GM19240 (cell line): Measurements from ENCODE around the gene LSM4.

Experiments used
- DNase-seq: peaks from one replicate; pipeline ENCODE4 v3.0.0; 2011; ENCODE audit warnings: low spot score; ENCODE audit not compliant: insufficient read length

Gene LSM4

DNA sequence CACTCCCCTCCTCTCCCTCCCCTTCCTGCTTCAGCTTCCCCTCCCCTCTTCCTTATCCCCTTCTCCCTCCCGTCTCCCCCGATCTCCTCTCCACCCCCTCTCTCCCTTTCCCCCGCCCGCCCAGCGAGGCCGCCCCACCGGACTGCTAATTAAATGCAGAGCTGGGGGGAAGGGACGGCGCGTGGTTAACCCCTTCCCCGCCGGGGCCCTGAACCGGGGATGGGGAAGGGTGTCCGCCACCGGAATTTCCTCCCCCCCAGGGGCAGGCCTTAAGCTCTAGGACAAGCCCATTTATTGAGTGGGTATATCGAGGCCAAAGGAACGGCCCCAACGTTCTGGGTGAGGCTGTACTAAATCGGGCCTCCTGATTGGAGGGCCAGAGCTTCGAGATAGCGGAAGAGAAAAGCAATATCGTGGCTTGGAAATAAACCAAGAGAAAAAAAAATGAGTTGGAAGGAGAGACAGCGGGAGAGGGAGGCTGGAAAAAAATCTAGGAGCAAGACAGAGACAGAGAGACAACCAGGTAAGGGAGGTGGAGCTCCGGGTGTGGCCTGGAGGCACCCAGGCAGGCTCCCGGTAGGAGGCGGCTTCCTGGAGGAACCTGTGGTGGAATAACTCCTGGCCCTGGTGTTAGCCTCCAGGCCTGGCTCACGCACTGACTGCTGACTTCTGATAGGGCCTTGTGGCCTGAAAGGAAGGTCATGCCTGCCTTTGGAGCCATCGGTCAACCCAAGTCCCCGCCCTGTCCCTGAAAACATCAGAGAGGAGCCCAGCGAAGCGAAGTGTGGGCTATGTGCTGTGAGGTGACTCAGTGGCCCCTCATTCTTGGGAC lies 29.9 kb downstream of the LSM4 start:
- DNase-seq, result peak; percentile 41

DNA sequence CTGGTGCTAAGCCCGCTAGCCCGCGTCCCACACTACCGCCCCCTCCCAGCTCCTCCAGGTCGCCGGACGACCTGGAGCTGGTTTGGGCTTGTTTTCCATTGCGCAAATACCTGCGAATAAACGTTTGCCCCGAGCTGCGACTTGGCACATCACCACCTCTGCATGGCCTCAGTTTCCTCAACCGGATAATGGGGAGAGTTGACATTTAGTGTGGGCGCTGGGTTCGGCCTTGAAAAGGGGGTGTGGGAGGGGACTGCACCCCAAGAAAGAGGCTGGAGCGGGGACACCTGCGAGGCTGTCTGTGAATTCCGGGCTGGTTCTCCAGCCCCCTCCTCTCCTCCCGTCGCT lies 30.4 kb downstream of the LSM4 start:
- no peak for DNase-seq

DNA sequence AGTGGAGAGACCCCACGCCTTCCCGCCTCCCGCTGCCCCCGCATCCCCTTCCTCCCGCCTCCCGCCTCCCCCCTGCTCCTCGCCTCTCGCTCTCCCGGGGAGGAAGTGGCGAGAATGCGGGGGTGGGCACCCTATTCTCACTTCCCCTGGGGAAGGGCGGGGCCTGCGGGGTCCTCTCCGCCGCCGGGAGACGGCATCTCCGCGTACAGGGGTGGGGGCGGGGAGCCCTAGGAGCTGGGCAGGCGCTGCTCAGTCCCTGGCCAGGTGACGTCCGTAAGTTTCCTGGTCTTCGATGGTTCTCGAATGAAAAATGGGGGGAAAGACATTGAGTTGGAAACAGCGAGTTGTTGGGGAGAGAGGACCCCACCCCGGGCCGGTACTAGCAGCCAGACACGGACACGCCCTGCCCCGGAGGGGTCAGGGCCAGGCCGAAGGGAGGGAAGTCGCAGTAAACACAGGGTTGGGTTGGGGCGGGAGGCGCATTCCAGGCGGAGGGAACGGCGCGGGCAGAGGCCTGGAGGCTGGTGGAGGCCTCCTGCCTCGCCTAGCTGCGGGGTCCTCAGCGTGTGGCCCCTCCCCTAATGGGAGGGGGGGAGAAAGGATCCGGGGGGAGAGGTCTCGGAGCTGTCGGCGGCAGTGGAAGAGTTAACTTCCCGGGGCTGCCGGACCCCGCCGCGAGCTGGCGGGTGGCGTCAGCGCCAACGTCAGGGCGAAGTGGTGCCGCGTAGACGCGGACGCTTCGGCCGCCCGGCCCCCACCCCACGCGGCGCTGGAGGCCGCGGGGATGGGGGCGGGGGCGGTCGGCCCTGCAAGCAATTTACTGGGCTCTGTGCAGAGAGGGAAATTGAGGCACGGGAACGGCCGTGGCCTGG lies 31.1 kb downstream of the LSM4 start:
- DNase-seq, result peak; percentile 87

DNA sequence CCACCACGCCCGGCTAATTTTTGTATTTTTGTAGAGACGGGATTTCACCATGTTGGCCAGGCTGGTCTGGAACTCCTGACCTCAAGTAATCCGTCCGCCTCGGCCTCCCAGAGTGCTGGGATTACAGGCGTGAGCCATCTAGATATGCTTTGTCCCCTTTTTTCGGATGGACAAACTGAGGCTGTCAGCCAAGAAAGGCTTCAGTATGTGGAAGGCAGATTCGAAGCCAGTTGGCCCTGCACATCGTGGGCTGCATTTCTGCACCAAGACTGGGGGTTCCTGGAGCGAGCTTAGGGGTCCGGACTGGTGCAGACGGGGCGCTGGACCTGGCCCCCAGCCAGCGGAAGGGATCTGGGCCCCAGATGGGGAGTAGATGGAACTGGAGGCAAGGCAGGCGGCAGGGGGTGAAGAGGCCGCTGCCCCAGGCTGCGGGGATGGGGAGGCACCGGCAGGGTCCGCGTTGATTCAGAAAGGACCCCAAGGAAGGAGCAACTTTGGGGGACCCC lies 31.8 kb downstream of the LSM4 start:
- no peak for DNase-seq

DNA sequence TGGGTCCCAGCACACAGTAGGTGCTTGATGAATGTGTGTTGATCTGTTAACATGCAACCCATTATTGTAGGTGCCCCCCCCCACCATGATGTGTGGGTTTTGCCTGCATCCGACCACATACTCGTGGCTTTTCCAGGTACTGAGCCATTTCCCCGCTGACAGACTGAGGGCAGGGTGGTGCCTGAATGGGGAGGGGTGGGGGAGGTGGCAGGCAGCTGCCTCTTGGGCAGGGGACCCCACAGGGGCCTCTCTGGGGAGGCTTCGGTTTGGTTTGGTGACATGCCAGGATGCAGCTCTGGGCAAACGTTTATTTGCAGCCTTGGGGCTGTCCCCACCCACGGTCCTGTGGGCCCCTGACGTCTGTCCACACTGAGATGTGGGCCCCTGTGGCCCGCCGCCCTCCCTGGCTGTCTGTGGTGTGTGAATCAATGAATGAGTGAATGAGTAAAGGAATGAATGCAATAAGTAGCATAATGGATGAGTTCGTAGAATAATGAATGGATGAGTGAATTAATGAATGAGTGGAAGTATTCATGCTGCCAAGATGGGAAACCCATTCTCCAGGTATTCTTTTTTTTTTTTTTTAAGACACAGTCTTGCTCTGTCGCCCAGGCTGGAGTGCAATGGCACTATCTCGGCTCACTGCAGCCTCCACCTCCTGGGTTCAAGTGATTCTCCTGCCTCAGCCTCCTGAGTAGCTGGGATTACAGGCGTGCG lies 32.4 kb downstream of the LSM4 start:
- DNase-seq, result peak; percentile 51

DNA sequence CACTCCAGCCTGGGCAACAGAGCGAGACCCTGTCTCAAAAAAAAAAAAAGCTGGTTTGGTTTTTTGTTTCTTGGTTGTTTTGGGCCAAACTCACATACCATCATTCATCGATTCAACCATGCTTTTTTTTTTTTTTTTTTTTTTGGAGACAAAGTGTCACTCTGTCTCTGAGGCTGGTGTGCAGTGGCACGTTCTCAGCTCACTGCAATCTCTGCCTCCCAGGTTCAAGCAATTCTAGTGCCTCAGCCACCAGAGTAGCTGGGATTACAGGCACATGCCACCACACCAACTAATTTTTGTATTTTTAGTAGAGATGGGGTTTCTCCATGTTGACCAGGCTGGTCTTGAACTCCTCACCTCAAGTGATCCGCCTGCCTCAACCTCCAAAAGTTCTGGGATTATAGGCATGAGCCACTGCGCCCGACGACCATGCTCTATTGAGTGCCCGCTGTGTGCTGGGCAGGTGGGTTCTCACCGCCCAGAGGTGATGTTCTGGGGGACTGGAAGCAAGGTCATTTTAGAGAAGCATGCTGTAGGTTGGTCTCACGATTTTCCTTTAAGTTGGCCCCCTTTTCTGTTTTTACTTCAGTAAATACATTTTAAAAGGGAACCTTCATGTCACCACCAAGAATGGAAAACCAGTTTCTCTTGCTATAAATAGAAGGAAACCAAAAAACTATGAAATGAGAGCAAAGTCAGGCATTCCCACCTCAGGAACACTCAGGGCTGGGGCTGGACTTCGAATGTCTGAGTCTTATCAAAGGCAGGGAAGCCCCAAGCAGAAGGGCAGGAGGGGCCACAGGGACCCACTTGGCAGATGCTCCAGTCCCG lies 33.2 kb downstream of the LSM4 start:
- DNase-seq, result no peak

DNA sequence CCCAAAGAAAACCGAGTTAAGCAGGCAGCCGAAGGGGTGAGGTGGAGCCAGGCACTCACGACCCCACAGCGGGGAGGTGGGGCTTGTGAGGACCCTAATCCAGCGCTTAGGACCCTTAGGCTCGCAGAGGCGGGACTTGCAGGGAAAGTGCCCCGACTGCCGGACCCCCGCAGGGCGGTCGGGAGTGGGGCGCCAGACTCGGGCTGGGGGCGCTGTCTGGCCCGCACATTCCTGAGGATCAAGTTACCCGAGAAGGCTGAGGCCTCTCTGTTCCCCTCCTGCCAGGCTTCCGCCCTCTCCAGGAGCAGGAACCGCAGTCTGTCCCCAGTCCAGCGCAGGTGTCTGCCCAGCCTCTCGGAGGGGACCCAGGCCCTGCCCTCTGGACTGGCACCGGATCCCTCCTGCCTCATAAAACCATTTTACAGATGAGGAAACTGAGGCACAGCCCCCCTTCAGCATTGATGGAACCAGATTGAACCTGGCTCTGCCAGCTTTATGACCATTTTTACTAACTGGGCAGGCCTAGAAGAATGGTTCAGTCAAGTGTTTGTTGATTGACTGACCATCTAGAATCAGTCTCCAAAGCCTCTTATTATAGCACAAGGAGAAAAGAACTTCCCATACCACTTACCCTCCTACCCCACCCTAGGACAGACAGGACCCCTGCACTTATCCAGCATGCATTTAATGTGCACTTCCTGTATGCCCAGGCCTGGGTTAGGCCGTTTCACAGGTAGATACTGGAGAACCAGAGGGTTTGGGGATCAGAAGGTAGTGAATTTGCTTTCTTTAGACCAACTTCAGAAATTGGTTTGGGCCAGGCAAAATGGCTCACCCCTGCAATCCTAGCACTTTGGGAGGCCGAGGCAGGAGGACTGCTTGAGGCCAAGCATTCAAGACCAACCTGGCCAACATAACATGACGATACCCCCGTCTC lies 34.8 kb downstream of the LSM4 start:
- DNase-seq, result no peak

DNA sequence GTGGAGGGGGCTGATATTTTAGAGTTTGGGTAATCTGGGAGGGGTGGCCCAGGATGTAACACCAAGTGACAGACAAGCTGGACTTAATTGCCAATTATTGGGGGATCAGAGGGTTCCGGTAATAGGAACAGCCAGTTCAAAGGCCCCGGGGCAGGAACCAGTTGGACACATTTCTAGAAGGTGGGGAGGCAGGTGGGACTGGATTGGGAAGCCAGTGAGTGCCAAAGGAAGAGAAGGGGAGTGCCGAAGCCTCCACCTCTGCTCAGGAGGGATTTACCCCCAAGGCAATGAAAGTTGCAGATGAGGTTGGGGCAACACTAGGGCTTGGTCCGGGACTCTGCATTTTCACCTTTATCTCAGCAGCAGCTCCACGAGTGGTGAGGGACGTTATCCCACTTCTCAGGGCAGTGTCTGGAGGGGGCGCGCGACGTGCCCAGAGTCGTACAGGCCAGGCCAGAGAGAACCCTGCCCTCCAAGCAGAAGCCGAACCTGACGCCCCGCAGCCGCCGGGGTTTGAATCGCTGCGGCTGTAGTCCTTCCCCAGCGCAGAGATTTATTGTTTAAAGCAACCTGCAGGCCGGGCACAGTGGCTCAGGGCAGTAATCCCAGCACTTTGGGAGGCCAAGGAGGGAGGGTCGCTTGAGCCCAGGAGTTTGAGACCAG lies 35.8 kb downstream of the LSM4 start:
- DNase-seq, result no peak

DNA sequence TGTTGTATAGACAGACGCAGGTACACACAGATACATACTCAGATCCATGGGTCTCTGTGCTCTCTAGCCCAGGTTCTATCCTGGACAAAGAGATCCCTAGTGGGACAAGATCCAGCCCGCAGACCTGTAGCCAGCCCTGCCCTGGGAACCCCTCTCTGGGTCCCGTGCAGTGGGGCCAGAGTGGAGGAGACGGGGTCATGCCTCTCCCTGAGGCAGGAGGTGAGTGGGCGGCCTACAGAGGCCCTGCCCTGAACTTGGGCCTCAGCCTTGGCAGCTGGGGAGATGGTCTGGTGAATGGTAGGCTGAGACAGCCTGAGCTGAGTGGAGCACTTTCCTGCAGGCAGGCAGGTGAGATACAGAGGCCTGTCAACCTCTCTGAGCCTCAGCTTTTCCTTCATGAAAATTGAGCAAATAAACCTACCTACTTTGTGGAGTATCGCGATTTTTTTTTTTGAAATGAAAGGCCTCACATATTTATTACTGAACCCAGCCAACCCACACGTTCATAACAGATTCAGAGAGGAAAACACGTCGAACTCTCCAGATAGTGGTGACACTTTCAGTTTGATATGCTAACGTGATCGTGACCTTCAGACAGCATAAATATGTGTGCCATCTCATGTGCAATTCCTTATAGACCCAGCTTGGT lies 38.0 kb downstream of the LSM4 start:
- DNase-seq, result no peak

DNA sequence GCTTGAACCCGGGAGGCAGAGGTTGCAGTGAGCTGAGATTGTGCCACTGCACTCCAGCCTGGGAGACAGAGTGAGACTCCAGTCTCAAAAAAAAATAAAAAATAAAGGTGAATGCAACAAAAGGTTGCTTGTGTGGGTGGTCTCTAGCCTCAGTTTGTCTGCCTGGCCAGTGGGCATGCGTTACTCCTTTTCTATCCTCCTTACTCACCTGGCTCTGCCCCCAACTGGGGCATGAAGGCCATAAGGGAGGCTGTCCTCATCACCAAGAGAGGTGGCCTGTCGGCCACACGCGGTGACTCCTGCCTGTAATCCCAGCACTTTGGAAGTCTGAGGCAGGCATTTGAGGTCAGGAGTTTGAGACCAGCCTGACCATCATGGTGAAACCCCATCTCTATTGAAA lies 39.5 kb downstream of the LSM4 start:
- DNase-seq, result no peak

DNA sequence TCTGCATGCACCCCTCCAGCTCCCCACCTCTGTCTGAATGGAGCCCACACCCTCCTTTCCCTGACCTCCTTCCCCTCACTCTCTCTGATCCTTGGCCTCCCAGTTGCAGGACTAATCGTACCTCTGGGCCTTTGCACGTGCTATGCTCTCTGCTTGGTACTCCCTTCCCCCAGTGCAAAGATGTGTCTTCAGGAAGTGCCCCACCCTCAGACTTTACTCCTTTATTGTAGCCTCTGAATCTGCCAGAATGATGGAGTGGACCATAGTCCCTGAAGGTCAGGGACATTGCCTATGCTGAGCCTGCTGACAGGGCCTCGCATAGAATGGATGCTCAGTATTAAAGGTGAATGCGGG lies 40.1 kb downstream of the LSM4 start:
- no peak for DNase-seq

DNA sequence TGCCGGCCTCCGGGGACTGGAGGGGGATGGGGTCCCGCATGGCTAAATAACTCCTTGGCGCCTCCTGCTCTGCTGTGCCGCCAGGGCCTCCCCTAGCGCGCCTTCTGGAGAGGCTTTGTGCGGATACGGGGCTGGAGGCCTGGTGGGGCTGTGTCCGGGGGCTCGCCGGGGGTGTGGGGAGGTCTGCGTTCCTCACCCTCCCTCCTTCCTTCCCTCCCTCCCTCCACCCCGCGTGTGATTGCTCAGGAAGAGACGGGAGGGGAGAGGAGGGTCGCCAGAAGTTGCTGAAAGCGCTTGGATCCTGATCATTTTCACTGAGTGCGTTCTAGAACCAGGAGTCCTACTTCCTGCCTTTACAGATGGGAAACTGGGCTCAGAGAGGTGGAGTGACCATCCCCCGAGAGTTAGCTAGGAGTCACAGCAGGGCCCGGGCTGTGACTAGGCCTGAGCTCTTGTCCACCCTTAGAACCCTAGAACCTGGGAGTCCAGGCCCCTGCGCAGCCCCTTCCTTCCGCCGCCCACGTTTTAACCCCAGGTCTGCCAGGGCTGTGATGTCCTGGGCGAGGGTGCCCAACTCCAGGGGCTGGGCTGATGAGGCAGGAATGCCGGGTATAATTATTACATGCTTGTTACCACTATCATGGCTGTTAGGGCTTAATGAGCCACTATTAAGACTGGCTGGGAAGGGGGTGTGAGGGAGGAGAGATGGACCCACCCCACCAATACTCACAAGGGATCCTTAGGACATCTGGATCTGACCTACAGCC lies 40.7 kb downstream of the LSM4 start:
- no peak for DNase-seq

DNA sequence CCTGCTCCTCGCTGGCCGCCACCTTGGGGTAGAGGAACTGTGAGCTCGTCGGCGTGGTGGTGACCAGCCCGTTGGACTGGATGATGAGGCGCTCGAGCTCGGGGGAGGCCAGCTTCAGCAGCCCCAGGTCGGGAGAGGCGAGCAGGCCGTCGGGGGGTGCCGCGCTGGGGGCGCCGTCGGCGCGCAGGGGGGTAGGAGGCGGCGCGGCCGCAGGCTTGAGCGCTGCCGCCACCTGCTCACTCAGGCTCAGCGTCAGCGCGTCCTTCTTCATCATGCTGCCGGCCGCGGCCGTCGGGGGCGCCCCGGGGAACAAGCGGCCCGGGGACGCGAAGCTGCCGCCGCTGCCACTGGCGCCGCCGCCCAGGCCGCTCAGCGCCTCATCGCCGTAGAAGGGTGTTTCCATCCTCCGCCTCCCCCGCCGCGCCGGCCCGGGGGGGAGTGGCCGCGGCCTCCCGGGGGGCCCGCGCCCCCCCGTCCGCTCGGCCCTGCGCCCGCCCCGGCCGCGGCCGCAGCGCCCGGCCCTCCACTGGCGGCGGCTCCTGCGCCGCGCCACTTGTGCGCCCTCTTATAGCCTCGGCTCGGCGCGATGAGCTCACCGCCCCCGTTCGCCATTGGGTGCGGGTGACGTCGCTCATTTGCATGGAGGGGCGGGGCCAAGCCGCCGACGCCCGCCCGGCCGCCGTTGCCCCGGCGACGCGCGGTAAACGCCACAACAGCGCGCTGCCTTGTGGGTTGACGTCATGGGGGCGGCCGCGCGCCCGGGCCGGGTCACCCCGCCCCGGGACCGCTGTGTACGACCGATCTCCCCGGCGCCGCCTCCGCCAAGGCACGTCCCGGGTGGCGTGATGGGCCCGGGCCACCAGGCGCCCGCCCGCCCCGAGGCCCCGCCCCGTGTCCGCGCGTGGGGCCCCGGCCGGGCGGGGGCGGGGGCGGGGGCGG lies 41.5 kb downstream of the LSM4 start, which contains the start of gene JUND:
TSS of gene JUND (minus strand) at position 541 of the 939 bp plus-strand sequence. CDS start at position 403, 138 bp downstream.
- peak; percentile 94 for DNase-seq

DNA sequence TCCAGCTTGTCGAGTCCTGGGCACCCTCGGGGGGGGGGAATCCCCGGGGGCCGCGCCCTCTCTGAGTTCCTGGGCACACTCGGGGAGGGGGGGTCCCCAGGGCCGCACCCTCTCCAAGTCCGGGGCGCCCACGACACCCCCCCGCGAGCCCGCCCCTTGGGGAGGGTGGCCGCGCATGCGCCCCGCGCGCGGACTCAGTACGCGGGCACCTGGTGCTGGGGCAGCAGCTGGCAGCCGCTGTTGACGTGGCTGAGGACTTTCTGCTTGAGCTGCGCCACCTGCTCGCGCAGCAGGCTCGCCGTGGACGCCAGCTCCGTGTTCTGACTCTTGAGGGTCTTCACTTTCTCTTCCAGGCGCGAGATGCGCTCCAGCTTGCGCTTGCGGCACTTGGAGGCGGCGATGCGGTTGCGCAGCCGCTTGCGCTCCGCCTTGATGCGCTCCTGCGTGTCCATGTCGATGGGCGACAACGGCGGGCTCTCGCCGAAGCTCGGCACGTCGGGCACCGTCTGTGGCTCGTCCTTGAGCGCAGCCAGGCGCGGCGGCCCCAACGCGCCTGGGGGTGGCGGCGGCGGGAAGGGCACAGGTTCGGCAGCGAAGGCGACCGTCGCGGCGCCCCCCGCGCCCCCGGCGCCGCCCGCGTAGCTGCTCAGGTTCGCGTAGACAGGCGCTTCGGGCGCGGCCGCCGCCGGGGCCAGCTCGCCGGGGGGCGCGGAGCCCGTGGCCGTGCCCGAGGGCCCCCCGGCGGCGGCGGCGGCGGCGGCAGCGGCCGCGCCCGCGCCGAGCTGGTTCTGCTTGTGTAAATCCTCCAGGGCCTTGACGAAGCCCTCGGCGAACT lies 42.4 kb downstream of the LSM4 start:
- peak; percentile 75 for DNase-seq

DNA sequence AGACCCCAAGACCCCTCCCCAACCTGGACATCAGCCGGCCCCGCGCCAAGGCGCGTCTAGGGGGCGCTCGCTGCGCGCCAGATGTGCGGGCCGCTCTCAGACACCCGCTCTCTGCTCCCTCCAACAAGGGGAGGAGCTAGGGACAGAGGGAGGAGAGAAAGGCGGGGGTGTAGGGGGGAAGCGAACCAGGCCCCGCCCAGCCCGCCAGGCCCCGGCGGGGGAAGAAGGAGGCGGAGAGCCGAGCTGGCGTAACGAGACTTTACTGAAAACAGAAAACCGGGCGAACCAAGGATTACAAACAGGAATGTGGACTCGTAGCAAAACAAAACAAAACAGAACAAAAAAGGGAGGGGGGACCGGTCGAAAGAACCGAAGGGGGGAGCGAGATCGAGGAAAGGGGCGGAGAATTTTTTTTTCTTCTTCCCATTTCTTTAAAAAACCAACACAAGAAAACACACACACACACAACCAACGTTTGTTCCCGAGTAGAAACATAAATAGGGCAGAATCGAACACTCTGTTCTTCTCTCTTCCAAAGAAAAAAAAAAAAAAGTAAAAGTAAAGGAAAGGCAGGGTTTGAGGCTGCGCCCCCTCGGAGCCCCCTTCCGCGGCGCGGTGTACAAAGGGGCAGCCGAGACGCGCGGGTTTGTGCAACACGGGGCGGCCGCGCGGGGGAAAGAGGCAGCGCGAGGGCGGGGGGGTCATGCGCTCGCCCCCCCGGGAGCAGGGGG lies 43.2 kb downstream of the LSM4 start:
- DNase-seq, result peak; percentile 97

DNA sequence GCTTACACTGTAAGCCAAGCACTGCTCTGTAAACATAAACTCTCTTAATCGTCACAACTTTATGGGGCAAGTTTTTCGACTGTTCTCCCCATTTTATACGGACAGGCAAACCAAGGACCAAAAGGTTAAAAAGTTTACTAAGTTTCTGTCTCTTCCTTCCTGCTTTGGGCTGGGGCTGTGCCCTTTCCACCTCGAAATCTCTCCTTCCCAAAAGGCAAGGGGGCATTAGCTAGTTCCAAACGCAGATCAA lies 43.7 kb downstream of the LSM4 start:
- DNase-seq, result no peak
